ENCODE results near the gene TSPAN11. TPM values are rescaled to one million over a fixed set of nuclear protein-coding genes. Genes with fewer than 3 reads are reported as not detected.
A peak's percentile ranks its signal among the peaks of the same experiment; 100 is the strongest.

Gene TSPAN11
- total and polyA plus RNA-seq, 2 experiments from 2014 or later: 5.2 to 9.6 TPM

DNA sequence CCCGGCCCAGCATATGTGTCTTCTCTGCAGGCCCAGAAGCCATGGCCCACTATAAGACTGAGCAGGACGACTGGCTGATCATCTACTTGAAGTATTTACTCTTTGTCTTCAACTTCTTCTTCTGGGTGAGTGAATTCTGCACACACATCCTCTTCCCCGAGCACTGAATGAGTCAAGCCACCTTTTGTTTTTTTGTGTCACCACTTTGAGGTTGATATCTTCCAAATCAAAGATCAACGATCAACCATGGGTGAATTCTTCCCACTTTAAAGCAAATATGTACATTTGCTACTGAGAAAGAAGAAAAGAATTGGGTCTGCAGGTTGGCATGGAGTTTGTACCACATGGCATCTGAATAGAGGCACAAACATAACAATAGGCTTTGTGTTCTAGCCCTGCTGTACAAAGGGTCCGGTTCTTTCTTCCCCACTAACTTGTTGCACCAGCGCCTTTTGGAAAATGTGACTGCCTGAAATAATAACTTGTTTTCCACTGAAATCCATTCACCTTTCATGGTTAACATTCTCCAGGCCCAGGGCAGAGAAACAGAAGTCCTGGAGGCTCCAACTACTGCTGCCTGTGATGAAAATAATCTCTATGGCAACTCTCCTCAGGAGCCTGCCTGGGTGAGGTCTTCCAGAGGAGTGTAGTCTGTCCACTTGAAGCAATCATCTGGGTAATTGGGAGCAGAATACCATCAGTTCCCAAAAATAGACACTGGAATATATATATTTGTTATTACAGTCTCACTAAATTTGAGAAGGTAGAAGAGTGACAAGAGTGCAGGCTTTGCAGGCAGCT is 27.6 kb downstream of the TSPAN11 start:
- Histone ChIP-seq H2AFZ (no peak overlapping the region), H4K20me1 (ENCODE audit: insufficient read depth, poor library complexity, severe bottlenecking) (no peaks in the 10 kb centered on the region), H3K4me1 (ENCODE audit: insufficient read depth) (no peaks in the 10 kb centered on the region), H3K27ac (no peak overlapping the region), H3K9me3 (ENCODE audit: low read depth) (no peaks in the 10 kb centered on the region), H3K79me2 (no peaks in the 10 kb centered on the region), H3K36me3 (replicated peaks; ENCODE audit: insufficient read depth, low read depth) (no peaks in the 10 kb centered on the region), H3K4me2 (no peak overlapping the region), H3K27me3 (no peaks in the 10 kb centered on the region), H3K9me2 (replicated peaks; ENCODE audit: insufficient read depth) (no peaks in the 10 kb centered on the region), H3K4me3 (no peak overlapping the region)
- TF ChIP-seq CTCF (IDR thresholded peaks at IDR 0.05; ENCODE audit: poor library complexity) (no peak), EZH2phosphoT487 (IDR thresholded peaks at IDR 0.05; ENCODE audit: low read depth, severe bottlenecking, unreplicated experiment) (no peak), EZH2 (IDR thresholded peaks at IDR 0.05; ENCODE audit: borderline replicate concordance) (no peak)
- DNase-seq (ENCODE audit: low spot score): no peak
- WGBS (ENCODE audit: low lambda C conversion rate, missing lambda C conversion rate): 87% methylated on average over 6 of the region's 6 CpGs

GRCh38 chr12:30955214-30955613 is 28.7 kb downstream of the TSPAN11 start:
- Histone ChIP-seq H3K27ac (no peak overlapping the region), H3K79me2 (no peaks in the 10 kb centered on the region), H3K4me1 (ENCODE audit: insufficient read depth) (no peaks in the 10 kb centered on the region), H3K4me3 (no peak overlapping the region), H3K4me2 (no peak overlapping the region), H3K36me3 (replicated peaks; ENCODE audit: insufficient read depth, low read depth) (no peaks in the 10 kb centered on the region), H2AFZ (no peak overlapping the region), H3K27me3 (no peaks in the 10 kb centered on the region), H4K20me1 (ENCODE audit: insufficient read depth, poor library complexity, severe bottlenecking) (no peaks in the 10 kb centered on the region), H3K9me2 (replicated peaks; ENCODE audit: insufficient read depth) (no peaks in the 10 kb centered on the region), H3K9me3 (ENCODE audit: low read depth) (no peaks in the 10 kb centered on the region)
- DNase-seq (ENCODE audit: low spot score): no peak
- 94% methylated on average over 1 of the region's 1 CpG for WGBS (ENCODE audit: low lambda C conversion rate, missing lambda C conversion rate)
- TF ChIP-seq EZH2phosphoT487 (IDR thresholded peaks at IDR 0.05; ENCODE audit: low read depth, severe bottlenecking, unreplicated experiment) (no peak), CTCF (IDR thresholded peaks at IDR 0.05; ENCODE audit: poor library complexity) (no peak), EZH2 (IDR thresholded peaks at IDR 0.05; ENCODE audit: borderline replicate concordance) (no peak)

DNA sequence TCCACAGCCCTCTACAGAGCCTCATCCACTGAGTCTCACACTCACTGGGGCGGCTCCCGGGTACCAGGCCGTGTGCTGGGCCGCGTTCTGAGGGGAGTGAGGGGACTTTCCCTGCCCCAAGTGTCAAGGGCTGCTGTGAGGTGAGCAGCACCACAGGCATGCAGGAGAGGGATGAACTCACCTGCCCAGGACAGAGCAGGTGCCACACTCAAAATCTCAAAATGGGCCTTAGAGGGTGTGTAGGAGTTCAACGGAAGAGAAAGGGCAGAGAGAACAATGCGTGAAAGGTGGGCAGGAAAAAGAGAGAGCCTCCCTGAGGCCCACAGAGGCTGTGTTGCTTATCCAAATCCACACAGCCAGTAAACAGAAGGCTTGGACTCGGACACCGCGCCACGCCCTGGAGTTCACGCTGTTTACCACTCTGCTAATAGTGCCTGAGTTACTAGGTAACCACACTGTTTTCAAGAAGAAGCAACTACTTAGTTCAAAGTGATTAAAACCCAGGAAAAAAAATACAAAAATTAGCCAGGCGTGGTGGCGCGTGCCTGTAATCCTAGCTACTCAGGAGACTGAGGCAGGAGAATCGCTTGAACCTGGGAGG is 32.7 kb downstream of the TSPAN11 start:
- Histone ChIP-seq H4K20me1 (ENCODE audit: insufficient read depth, poor library complexity, severe bottlenecking) (no peaks in the 10 kb centered on the region), H3K79me2 (no peaks in the 10 kb centered on the region), H3K36me3 (replicated peaks; ENCODE audit: insufficient read depth, low read depth) (no peaks in the 10 kb centered on the region), H3K9me3 (ENCODE audit: low read depth) (no peaks in the 10 kb centered on the region), H3K4me2 (no peak overlapping the region), H3K27ac (no peak overlapping the region), H3K9me2 (replicated peaks; ENCODE audit: insufficient read depth) (no peaks in the 10 kb centered on the region), H3K4me1 (ENCODE audit: insufficient read depth) (no peaks in the 10 kb centered on the region), H3K4me3 (no peak overlapping the region), H2AFZ (no peak overlapping the region), H3K27me3 (no peaks in the 10 kb centered on the region)
- WGBS (ENCODE audit: low lambda C conversion rate, missing lambda C conversion rate): 83% methylated on average over 16 of the region's 16 CpGs
- TF ChIP-seq EZH2phosphoT487 (IDR thresholded peaks at IDR 0.05; ENCODE audit: low read depth, severe bottlenecking, unreplicated experiment): no peak
- no peak for TF ChIP-seq CTCF (IDR thresholded peaks at IDR 0.05; ENCODE audit: poor library complexity)
- no peak for TF ChIP-seq EZH2 (IDR thresholded peaks at IDR 0.05; ENCODE audit: borderline replicate concordance)
- peak; percentile 27 for DNase-seq (ENCODE audit: low spot score)

Measured in hepatocyte (in vitro differentiated cells).